NB4 (cell line): Measurements from ENCODE around the gene RNF39.

ENCODE experiments used
- DNase-seq: peaks from one replicate; pipeline ENCODE4 v3.0.0; 2010; ENCODE audit warnings: low read depth
- H3K4me3 ChIP-seq: one replicate; pipeline ENCODE4 v1.5.1; 2011; ENCODE audit warnings: mild to moderate bottlenecking, low read depth, low read length, moderate library complexity
- MYC ChIP-seq: IDR thresholded peaks from 2 replicates; pipeline ENCODE4 v1.6.1; 2011; ENCODE audit warnings: low read depth, low read length
- POLR2A ChIP-seq: IDR thresholded peaks from 2 replicates; pipeline ENCODE4 v1.6.1; 2011; ENCODE audit warnings: mild to moderate bottlenecking; ENCODE audit not compliant: insufficient read length; ENCODE audit errors: extremely low read depth
- TF ChIP-seq, protein P1 (sequence below): IDR thresholded peaks from one replicate; pipeline ENCODE4 v1.5.1; 2012; ENCODE audit warnings: low read depth, low read length
- TF ChIP-seq, protein P2 (sequence below): IDR thresholded peaks from 2 replicates; pipeline ENCODE4 v1.6.1; 2011; ENCODE audit warnings: low read depth, low read length

RNF39 gene

DNA sequence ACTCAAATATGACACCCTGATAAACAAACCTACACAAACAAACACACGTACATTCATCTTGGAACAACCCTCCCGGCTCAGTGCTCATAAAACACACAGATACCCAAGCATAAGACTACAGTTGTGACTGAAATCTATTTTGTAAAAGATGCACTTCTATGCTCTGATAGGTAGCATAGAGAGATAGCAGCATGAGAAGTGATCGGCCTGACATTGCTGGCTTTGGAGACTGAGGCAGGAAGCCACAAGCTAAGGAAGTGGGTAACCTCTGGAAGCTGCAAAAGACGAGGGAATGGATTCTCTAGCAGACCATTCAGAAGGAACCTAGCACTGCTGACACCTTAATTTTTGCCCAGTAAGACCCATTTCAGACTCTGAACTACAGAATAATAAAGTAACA is 1.6 kb upstream of the RNF39 start:
- no peak overlapping the region for H3K4me3 ChIP-seq
- no peak for DNase-seq
- TF ChIP-seq MYC (no peak), POLR2A (no peak)
- TF ChIP-seq, protein P1, sequence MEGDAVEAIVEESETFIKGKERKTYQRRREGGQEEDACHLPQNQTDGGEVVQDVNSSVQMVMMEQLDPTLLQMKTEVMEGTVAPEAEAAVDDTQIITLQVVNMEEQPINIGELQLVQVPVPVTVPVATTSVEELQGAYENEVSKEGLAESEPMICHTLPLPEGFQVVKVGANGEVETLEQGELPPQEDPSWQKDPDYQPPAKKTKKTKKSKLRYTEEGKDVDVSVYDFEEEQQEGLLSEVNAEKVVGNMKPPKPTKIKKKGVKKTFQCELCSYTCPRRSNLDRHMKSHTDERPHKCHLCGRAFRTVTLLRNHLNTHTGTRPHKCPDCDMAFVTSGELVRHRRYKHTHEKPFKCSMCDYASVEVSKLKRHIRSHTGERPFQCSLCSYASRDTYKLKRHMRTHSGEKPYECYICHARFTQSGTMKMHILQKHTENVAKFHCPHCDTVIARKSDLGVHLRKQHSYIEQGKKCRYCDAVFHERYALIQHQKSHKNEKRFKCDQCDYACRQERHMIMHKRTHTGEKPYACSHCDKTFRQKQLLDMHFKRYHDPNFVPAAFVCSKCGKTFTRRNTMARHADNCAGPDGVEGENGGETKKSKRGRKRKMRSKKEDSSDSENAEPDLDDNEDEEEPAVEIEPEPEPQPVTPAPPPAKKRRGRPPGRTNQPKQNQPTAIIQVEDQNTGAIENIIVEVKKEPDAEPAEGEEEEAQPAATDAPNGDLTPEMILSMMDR = no peak
- TF ChIP-seq, protein P2, sequence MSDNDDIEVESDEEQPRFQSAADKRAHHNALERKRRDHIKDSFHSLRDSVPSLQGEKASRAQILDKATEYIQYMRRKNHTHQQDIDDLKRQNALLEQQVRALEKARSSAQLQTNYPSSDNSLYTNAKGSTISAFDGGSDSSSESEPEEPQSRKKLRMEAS = no peak

DNA sequence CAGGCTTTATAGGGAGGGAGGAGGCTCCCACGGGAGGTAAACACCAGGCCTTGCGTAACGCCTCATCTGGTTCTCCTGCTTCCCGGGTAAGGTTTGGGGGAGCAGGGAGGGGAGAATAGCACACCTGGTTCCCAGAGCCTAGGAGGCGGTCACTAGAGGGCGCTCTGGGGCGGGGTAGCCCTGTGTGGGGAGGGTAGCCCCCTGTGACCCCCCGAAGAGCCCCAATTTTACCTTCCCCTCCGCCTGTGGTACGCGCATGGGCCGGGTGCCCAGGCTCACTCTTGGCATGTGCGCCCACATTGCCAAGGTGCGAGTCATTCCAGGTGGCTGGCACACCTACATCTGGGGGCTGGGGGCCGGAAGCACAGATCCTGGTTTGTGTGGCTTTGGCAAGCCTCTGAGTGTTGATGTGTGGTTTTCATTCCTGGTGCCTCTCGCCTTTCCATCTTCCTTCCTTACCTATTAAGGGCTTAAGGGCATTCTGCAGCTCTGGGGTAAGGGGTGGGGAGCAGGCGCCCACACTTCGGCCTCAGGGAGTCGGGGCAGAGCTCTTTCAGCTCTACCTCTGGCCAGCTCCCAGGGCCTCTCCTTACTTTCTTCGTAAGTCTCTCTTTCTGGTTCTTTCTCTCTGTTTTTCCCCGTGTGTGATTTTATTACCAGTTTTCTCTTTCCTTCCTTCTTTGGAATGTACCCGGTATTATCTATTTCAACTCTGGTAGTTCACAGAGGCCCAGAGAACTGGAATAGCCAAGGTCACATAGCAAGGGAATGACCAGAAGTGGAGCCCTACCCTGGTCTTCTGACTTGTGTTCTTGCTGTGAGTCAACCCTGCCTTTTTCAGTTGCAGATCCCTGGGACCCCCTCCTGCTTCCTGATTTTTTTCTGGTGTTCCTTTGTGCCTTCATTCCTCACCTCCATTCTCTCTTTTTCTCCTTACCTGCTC is 492 bp upstream of the RNF39 start:
- no peak for DNase-seq
- TF ChIP-seq MYC = no peak
- no peak for TF ChIP-seq POLR2A
- TF ChIP-seq, protein P1 = no peak
- TF ChIP-seq, protein P2 = no peak
- no peak overlapping the region for H3K4me3 ChIP-seq

DNA sequence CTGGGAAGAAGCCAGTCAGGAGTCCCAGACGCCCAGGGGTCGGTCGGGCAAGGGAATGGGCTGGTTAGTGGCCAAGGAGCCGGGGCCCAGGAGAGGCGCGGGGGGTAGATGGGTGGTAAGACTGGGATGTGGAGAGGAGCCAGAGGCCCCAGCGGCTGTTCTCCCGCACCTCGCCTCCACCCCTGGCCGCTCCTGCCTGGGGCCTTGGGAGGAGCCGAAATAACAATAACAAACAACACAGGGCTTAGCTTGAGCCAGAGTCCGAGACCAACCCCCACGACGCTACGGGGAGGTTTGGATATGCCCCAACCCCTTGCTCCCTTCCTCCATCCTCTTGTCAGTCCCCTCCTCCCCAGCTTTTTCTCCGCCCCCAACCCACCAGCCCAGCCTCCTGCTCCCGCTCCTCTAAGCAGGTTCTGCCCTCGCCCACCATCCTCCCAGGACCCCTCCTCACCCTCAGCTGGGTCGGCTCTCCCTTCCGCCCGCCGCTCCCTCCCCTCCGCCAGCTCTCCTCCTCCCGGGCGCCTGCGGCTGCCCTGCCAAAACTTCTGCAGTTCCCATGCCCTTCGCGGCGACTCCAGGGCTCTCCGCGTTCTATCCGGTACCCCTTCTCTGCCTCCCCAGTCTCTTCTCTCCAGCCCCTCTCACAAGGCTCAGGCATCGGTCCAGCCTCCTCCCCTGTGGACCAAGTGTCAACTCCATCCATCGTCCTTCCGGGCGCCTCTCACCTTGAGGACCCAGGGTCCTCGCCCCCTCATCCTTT is 1.1 kb downstream of the RNF39 start:
- TF ChIP-seq, protein P1 = no peak
- TF ChIP-seq, protein P2 = no peak
- TF ChIP-seq MYC (no peak), POLR2A (no peak)
- no peak for DNase-seq
- no peak overlapping the region for H3K4me3 ChIP-seq

DNA sequence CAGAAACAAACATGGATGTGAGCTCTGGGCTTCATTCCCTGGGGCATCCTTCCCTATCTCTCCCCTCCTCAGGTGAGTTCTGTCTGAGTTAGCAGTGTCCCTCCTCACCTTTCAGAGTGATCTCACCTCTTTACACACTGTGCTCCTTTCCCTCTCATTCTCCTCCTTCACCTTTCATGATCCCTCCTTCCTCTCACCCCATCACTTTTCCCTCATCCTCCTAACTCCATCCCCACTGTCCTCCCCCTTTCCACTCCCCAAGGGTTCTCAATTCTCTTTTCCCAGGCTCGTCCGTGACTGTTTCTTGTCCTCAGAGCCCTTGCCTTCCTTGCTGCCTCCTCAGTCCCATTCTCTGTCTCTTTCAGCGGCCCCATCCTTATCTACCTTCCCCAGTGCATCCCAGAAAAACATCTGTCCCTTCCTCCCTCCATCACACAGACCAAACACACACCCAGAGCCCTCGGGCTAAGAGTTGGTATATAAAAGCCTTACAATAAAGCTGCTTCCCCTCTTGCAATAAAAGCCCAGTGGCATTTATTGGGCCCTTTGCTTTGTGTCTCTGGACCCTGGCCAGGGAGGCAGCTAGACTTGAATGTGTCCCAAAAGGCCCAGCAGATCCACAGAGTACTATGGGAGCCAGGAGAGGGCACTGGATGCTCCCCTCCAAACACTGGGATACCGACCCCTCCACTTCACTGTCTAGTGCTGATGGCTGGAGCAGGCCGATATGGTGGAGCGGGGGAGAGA is 1.9 kb downstream of the RNF39 start:
- no peak overlapping the region for H3K4me3 ChIP-seq

DNA sequence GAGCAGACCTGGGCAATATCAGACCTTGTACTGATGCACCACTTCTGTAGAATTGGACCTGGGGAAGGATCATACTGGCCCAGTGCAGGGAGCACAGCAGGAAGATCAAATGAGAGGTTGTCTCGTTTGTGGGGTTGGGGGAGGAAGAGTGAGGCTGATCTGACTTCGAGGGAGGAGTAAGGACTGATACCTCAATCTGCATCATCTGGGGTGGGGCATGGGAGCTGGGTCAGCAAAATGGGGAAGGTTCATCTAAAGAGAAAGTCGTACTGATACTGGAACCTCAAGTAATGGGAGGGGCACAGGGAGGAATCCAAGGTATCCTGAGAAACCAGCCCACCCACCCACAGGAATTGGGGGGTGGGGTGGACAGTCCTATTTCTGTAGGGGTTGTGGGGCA is 3.7 kb downstream of the RNF39 start:
- H3K4me3 ChIP-seq = no peak overlapping the region
- TF ChIP-seq, protein P2 = no peak
- TF ChIP-seq POLR2A (no peak), MYC (no peak)
- TF ChIP-seq, protein P1 = no peak
- DNase-seq = no peak

More for the DNA sequence above, 1.9 kb downstream of the RNF39 start:
- TF ChIP-seq, protein P2 = no peak
- no peak for DNase-seq
